CD4-positive, alpha-beta T cell treated with Interleukin-6 at 100 ng/mL for 8 hours (primary cell): ENCODE measurements around the gene LIN54.
"Not testable (repeated sequence)": the region's sequence is repeated elsewhere in the genome, so short reads cannot be mapped to it uniquely, and the experiment has no call there.

Experiments
- DNase-seq: peaks from one replicate; pipeline ENCODE4 v3.0.0-alpha.2; 2020; ENCODE audit warnings: mixed read lengths, low spot score

The LIN54 gene

DNA sequence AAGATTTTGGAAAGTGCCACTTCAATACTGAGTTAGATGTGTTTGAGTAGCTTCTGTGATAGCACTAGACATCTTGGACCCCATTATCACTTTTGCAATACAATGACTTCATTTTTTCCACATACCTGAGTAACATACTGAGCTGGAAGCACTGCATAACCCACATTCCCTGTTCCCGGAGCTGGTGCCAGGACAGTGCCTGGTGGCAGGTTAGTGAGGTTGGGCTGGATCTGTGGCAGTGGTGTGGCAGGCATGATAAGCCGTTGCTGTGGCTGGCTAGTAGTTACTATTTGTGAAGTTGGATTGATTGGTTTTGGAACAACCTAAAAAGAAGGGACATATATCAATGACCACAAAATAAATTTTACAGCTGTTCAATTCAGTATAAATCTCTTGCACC is 71.2 kb downstream of the LIN54 start:
- DNase-seq: no peak

DNA sequence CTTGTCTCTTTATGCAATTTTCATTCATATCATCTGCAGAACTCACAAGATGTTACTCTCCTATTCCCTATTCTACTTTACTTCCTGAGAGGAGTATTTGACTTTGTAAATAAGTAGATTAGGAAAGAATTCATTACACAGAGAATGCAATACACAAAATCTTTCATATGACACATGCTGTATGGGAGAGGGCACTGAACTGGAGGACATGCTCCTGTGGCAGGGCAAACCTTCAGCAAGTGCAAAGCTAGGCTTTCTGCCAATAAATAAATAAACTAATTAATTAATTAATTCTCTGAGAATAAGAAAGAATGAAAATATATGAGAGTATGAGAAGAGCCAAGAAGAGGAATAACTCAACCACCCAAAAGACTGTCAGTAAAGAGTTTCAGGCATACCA is 76.2 kb downstream of the LIN54 start:
- DNase-seq: no peak

GRCh38 chr4:82930848-82931755 is 79.5 kb downstream of the LIN54 start:
- DNase-seq: no peak

- DNase-seq: no peak
Measured at GRCh38 chr4:82921795-82922194, 88.8 kb downstream of the LIN54 start.

DNA sequence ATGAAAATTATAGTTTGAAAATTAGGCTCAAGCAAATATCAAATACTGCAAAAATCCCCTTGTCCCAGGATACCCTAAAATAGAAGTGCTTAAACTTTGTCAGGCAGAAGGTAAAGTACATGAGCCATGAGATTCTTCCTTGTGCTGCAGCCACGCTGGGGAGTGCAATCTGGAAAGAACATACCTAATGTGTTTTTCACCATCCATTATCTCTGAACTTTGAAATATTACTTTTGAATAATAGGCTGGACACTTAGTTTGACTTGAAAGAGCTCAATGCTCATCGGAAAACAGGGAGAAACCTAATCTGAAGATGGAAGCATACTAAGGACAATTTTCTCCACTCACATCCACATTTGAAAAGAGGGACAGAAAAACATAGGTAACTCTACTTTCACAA is 91.2 kb downstream of the LIN54 start:
- no peak for DNase-seq

- DNase-seq: no peak
Measured at GRCh38 chr4:82918091-82918490, 92.5 kb downstream of the LIN54 start.

DNA sequence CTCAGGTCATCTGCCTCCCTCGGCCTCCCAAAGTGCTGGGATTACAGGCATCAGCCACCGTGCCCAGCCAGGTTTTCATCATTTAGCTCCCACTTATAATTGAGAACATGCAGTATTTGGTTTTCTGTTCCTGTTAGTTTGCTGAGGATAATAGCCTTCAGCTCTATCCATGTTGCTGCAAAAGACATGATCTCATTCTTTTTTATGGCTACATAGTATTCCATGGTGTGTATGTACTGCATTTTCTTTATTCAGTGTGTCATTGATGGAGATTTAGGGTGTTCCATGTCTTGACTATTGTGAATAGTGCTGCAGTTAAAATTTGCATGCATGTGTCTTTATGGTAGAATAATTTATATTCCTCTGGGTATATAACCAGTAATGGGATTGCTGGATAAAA is 96.7 kb downstream of the LIN54 start:
- DNase-seq: not testable (repeated sequence)

GRCh38 chr4:82913305-82913704 is 97.3 kb downstream of the LIN54 start:
- DNase-seq: no peak

- no peak for DNase-seq
Measured at GRCh38 chr4:82909326-82909725, 101.3 kb downstream of the LIN54 start.

DNA sequence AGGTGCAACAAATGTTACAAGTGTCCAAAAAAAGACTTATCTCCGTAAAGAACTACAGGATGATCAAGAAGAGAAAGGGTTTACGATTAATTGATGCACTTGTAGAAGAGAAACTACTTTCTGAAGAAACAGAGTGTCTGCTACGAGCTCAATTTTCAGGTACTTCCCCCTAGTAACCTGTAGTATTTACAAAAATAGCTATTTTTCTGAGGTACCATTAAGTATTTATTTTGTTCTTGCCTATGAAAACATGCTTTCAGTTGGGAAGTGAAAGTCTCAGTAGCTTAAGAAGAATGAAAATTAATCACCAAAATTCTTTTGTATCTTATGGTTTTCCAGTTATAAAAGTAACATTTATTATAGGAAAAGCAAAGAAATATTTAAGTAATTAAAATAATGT is 104.2 kb downstream of the LIN54 start:
- DNase-seq: no peak

- peak; percentile 36 for DNase-seq
Measured at GRCh38 chr4:82905205-82905604, 105.4 kb downstream of the LIN54 start.

DNA sequence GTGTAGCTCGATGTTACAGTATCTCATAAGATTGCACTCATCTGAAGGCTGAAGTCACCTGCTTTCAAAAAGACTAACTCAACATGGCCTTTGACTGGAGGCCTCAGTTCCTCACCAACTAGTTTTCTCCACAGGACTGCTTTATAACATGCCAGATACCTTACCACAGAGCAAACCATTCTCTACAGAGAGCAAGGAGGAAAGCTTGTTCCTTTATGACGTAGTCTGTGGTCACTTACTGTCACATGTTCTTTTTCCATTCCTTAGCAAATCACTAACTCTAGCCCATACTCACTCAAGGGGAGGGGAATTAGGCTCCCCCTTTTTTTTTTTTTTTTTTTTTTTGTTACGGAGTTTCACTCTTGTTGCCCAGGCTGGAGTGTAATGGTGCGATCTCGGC is 106.9 kb downstream of the LIN54 start:
- no peak for DNase-seq

DNA sequence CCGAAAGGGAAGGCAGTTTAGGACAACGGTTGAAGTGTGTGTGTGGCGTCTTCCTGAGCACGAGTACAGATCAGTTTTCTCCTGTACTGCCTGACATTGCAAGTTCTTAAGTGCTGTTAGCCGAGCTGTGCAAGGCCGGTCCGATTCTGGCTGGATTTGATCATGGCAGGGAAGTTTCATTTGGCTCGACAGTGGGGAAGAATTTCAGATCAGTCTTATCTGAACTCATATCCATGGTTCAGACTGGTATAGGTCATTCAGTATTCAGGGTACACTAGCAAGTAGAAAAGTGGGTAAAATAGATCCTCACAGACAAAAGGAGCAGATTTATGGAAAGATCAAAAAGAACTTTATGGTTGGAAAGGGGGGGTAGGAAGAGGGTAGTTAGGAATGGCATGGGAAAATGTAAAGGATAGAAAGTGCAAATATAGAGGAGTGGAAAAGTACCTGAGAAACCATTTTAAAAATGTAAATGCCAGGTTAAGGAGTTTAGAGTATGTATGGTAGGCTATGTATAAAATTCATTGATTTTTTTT is 109.4 kb downstream of the LIN54 start:
- no peak for DNase-seq

DNA sequence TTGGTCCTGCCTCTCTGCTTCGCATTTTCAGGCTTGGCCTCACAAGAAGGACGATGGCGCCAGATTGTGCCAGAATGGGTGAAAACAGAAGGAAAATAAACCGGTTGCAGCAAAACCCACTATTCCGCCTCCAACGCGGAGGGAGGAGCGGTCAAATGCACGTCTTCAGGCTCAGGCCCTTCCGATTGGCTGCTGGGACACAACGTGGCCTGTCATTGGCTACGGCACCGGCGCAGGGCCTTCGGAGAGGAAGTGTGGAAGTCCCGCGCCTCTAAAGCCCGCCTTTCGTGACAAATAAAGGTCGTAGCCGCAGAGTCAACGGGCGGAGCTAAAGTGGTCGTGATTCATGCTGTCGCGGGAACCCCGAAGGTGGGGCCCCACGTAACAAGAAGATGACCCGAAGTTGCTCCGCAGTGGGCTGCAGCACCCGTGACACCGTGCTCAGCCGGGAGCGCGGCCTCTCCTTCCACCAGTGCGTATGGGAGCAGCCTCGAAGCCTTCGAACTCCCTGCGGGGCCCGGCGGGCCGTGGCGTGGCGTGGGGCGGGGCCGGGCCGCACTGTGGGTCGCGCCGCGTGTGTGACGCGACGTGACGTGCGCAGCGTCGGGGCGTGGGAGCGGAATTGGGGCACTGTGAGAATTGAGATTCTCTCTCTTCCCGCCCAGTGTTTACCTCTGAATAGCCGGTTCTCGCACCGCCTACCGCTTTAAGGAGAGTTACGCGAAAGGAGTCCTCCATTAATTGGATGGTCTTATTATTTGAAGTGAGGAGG is 110.0 kb downstream of the LIN54 start, which contains the start of gene THAP9:
Gene THAP9, plus strand, starts transcription at position 325 of the 772 bp plus-strand sequence. Its CDS starts 68 bp downstream, at position 393.
- DNase-seq: peak; percentile 98

DNA sequence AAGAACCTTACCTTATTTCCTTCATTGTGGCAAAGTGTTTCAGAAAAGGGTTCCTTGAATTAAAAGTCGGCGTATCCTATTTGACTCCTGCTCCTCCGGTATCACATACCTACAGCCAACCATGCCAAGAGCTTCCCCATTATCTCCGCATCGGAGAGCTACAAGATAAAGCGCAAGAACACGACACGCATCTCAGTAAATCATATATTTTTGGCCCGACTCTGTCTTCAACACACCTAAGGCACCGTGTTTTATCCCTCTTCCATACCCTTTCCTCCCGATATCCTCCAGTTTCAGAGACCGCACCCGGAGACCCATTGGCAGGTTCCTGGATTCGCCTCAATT is 110.6 kb downstream of the LIN54 start:
- DNase-seq: no peak

DNA sequence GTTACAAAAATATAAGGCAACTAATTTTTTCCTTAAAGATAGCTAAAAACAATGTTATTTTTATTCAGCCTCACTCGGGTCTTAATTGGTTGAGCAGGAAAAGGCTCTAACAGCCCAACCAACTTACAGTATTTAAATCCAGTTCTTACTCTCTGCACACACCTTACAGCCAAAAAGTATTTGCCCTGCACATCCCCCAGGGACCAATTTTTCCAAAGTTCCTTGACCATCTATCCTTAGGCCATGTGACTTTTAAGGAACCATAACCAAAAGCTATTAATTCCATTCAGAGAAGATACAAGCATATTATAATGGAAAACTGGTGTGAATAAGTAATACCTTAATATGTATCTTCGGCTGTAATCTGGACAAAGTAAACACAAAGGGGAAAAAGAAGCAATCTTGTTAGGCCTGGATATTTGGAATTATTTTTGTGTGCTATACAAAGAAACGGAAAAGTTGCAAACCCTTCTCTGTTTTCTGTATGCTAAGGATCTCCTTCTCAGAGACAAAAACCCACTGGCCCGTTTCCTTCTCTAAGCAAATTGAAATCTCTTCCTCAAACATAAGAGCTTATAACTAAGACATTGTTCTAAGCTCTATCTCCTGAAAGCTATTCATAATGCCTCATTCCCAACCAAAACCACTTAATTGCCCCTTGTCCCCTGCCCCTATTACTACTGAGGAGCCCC is 111.1 kb downstream of the LIN54 start:
- no peak for DNase-seq

DNA sequence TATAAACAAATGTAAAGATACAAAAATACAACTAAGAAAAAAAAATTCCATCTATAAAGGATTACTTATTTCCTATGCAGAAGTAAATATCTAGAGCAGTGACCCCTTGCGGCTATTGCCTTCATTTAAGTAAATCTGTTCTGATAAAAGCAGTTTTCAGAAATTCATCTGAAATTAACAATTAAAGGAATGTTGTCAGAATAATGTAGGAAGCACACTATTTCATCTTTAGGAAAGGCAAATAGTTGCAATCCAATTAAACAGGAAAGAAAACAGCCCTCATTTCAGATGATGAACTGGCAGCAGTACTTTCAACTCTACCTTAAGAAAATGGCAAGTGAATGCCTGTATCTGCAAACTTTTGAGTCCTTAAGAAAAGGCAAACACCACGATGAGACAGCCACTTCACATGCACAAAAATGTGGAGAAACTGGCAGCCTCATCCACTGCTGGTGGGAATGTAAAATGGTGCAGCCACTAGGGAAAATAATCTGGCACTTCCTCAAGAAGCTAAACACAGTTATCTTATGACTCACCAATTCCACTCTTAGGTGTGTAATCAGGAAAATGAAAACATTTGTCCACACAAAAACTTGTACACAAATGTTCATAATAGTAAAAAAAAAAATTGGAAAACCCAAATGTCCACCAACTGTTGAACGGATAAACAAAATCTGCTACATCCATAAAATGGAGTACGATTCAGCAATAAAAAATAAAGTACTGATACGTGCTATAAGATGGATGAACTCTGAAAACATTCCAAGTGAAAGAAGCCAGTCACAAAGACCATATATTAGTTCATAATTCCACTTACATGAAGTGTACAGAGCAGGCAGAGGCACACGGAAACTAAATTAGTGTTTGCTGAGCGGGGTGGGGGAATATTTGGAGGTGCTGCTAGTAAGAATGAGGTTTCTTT is 112.0 kb downstream of the LIN54 start:
- no peak for DNase-seq

DNA sequence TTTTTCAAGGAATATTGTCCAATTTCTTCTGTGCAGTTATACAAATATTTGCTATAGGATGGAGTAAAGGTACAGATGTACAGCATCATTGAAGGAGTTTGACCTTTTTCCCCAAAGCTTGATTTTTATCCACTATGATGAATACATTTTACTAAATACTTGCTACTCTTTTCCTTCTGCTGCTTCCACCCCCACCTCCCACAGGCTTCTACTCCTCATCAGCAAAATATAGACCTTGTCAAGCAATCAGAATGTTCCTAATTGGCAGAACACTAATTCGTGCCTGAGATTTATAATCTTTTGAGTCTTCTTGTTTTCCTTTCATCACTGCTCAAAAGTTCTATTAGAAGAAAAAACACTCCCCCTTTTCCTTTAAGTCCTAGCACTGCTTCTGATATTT is 113.9 kb downstream of the LIN54 start:
- DNase-seq: no peak

GRCh38 chr4:82893942-82894341 is 116.7 kb downstream of the LIN54 start:
- DNase-seq: no peak

- no peak for DNase-seq
Measured at GRCh38 chr4:82892467-82892802, 118.2 kb downstream of the LIN54 start.

GRCh38 chr4:82891707-82892466 is 118.7 kb downstream of the LIN54 start:
- DNase-seq: no peak
